ENCODE measurements around the gene GNAI2. TPM values are rescaled to one million over a fixed set of nuclear protein-coding genes. Genes with fewer than 3 reads are reported as not detected.
A peak's percentile ranks its signal among the peaks of the same experiment; 100 is the strongest.

Gene GNAI2
- total and polyA plus RNA-seq, 8 donors, result 61.1 to 211 (median 79.2) TPM

DNA sequence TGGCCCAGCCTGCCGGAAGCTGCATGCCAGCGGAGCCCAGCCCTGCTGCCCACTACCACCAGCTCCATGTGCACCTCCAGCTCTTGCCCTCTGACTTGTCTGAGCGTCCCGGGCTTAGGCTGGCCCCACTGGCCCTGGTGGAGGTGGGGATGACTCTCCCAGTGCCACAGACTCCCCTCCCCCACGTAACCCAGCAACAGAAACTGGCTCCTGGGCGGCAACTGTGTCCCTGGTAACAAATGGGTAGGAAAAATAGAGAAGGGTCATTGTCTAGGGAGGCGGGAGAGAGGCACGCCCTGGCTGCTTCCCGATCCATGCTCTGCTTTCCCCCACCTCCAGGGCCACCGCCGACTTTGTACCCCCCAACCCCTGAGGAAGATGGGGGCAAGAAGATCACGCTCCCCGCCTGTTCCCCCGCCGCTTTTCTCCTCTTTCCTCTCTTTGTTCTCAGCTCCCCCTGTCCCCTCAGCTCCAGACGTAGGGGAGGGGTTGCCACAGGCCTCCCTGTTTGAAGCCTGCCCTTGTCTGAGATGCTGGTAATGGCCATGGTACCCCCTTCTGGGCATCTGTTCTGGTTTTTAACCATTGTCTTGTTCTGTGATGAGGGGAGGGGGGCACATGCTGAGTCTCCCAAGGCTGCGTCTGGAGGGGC lies 22.2 kb downstream of the GNAI2 start:
- H3K36me3 ChIP-seq, result peaks cover 46 to 60% (median 57%) of the 10 kb centered on the region in 4 donors
- H3K27ac ChIP-seq, result peak overlapping the region in 3 of 5 donors; percentile 96 to 99 (median 98)

DNA sequence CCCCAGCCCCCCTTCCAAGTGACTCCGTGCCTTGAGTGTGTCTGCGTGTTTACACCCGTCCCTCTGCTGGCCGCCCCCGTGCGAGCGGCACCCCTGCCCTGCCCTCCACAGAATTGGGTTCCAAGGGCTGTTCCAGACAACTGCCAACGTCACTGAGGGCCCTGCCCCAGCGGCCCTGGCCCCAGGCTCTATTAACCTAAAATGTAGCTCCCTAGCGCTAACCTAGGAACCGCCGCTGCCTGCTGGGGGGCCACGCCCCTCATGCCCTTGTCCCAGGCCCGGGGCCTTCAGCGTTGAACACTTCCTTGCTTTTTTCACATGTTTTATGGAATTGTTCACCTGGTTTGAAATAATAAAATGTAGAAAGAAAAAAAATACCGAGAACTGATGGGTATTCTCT lies 23.0 kb downstream of the GNAI2 start:
- H3K27ac ChIP-seq, result peak overlapping the region; percentile 7 to 99 (median 96)
- TF ChIP-seq EP300 (IDR thresholded peaks at IDR 0.05), result no peak
- TF ChIP-seq POLR2AphosphoS5 (IDR thresholded peaks at IDR 0.05), result no peak
- TF ChIP-seq, protein P1, sequence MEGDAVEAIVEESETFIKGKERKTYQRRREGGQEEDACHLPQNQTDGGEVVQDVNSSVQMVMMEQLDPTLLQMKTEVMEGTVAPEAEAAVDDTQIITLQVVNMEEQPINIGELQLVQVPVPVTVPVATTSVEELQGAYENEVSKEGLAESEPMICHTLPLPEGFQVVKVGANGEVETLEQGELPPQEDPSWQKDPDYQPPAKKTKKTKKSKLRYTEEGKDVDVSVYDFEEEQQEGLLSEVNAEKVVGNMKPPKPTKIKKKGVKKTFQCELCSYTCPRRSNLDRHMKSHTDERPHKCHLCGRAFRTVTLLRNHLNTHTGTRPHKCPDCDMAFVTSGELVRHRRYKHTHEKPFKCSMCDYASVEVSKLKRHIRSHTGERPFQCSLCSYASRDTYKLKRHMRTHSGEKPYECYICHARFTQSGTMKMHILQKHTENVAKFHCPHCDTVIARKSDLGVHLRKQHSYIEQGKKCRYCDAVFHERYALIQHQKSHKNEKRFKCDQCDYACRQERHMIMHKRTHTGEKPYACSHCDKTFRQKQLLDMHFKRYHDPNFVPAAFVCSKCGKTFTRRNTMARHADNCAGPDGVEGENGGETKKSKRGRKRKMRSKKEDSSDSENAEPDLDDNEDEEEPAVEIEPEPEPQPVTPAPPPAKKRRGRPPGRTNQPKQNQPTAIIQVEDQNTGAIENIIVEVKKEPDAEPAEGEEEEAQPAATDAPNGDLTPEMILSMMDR (IDR thresholded peaks at IDR 0.05), result no peak
- no peak for TF ChIP-seq POLR2A (IDR thresholded peaks at IDR 0.05)
- H3K36me3 ChIP-seq, result peaks cover 39 to 52% (median 48%) of the 10 kb centered on the region in 4 donors
- peaks cover 18 to 75% (median 37%) of the 10 kb centered on the region in 4 donors for H3K4me1 ChIP-seq
- intact Hi-C loops (cut with DNase I; ENCODE audit: low total_unique reads), result no loop called here
- peak in 1 of 2 donors; percentile 51 for DNase-seq
- no peak overlapping the region for H3K4me3 ChIP-seq
- WGBS, 5 donors, result 68 to 79% (median 74%) methylated on average over 16 of the region's 16 CpGs
- no peaks in the 10 kb centered on the region for H3K9me3 ChIP-seq
- no peaks in the 10 kb centered on the region for H3K27me3 ChIP-seq

More for the DNA sequence above, 22.2 kb downstream of the GNAI2 start:
- Histone ChIP-seq H3K9me3 (no peaks in the 10 kb centered on the region), H3K4me3 (no peak overlapping the region), H3K27me3 (no peaks in the 10 kb centered on the region), H3K4me1 (peaks cover 18 to 72% (median 34%) of the 10 kb centered on the region in 4 donors)
- TF ChIP-seq EP300 (IDR thresholded peaks at IDR 0.05) (no peak), POLR2AphosphoS5 (IDR thresholded peaks at IDR 0.05) (no peak), POLR2A (IDR thresholded peaks at IDR 0.05) (no peak)
- TF ChIP-seq, protein P1 (IDR thresholded peaks at IDR 0.05), result no peak
- intact Hi-C loops (cut with DNase I; ENCODE audit: low total_unique reads), result no loop called here
- DNase-seq, result peak in 1 of 2 donors; percentile 71
- WGBS, 5 donors, result 84 to 90% (median 88%) methylated on average over 16 to 17 of the region's 17 CpGs

DNA sequence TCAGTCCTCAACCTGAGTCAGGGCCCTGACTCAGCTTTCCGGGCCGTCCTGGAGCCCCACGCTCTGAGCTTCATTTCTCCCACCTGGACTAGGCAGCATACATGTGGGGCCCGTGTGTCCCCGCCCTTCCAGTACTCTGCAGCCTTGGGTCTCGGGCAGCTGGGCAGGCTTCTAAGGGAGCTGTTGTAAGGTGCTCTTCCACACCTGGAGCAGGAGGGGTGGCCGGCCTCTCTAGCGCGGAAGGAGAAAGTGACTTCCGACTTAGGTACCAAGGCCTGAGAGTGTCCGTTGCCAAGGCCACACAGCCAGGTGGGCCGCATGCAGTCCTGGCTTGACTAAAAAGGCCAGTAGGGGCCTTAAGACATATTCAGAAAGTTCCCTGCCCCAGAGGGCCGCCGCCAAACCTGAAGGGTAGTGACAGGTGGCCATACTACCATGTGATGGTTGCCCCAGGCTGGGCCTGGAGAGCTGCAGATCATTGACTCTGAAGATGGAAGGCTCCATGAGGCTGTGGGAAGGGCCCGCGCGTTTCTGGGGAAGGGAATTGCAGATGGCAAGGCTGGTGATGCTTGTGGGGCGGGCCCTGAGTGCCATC lies 23.5 kb downstream of the GNAI2 start:
- H3K36me3 ChIP-seq, result peaks cover 34 to 46% (median 43%) of the 10 kb centered on the region in 4 donors
- 44 to 59% (median 53%) methylated on average over 11 to 18 of the region's 18 CpGs for WGBS, 5 donors
- H3K4me3 ChIP-seq, result peak overlapping the region; percentile 40 to 50 (median 48)
- H3K4me1 ChIP-seq, result peaks cover 23 to 75% (median 40%) of the 10 kb centered on the region in 4 donors
- no peak for TF ChIP-seq POLR2A (IDR thresholded peaks at IDR 0.05)
- TF ChIP-seq EP300 (IDR thresholded peaks at IDR 0.05), result no peak
- TF ChIP-seq, protein P1 (IDR thresholded peaks at IDR 0.05), result no peak
- no peak for TF ChIP-seq POLR2AphosphoS5 (IDR thresholded peaks at IDR 0.05)
- no peak for DNase-seq
- intact Hi-C loops (cut with DNase I; ENCODE audit: low total_unique reads), result no loop called here
- H3K9me3 ChIP-seq, result no peaks in the 10 kb centered on the region
- H3K27ac ChIP-seq, result peak overlapping the region; percentile 90 to 99 (median 96)
- H3K27me3 ChIP-seq, result no peaks in the 10 kb centered on the region

DNA sequence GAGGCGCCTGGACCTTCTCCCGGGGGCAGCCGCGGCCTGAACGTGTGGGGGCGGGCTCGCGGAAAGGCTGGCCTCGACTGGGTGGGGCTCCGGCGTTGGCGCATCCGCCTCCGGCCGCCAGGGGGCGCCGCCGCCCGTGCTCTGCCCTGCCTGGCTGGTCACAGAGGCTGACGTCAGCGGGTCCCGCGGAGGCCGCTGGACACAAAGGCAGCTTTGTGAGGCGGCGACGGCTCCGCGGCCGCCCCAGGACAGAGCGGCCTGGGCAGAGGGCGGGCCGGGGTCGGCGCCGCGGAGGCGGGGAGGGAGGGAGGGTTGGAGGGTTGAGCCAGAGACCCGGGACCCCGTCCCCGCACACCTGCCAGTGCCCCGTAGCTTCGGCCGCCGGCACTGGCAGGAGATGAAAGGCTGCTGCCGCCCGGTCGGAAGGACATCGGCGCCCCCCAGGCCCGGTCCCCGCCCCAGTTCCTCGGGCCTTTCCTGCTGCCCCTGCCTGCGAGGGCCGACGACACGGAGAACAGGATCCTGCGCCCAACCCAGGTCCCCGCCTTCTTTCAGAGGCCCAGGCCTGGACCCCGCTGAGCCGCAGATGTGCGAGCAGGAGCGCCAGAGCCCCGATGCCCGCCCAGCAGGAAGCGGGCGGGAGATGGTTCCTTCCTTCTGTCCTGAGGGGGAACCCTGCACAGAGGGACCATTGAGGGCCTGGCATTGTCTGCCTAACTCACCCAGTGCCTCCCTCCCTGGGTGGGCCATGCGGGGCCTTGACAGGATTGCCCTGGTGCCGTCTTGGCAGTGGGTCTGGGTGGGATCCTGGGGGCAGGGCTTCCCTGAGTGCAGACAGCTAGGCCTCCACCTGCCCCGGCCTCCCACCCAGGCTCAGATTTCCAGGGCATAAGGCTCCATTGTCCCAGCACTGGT lies 24.3 kb downstream of the GNAI2 start:
- WGBS, 5 donors, result 1 to 3% (median 1%) methylated on average over 17 to 70 of the region's 70 CpGs
- Histone ChIP-seq H3K4me1 (peaks cover 31 to 75% (median 43%) of the 10 kb centered on the region in 4 donors), H3K36me3 (peaks cover 29 to 39% (median 35%) of the 10 kb centered on the region in 4 donors), H3K27me3 (no peaks in the 10 kb centered on the region), H3K27ac (peak overlapping the region; percentile 90 to 99 (median 96)), H3K4me3 (peak overlapping the region; percentile 40 to 50 (median 48)), H3K9me3 (no peaks in the 10 kb centered on the region)
- intact Hi-C loops (cut with DNase I; ENCODE audit: low total_unique reads), result no loop called here
- DNase-seq, result peak; percentile 96 to 98
- TF ChIP-seq, protein P1 (IDR thresholded peaks at IDR 0.05), result peak in 5 of 7 experiments; percentile 94 to 100 (median 99)
- TF ChIP-seq POLR2AphosphoS5 (IDR thresholded peaks at IDR 0.05) (peak; percentile 72 to 92 (median 86)), POLR2A (IDR thresholded peaks at IDR 0.05) (no peak)

Measured in stomach (tissue), 9 donors.